ENCODE data around the gene TNFRSF18.

Gene TNFRSF18

DNA sequence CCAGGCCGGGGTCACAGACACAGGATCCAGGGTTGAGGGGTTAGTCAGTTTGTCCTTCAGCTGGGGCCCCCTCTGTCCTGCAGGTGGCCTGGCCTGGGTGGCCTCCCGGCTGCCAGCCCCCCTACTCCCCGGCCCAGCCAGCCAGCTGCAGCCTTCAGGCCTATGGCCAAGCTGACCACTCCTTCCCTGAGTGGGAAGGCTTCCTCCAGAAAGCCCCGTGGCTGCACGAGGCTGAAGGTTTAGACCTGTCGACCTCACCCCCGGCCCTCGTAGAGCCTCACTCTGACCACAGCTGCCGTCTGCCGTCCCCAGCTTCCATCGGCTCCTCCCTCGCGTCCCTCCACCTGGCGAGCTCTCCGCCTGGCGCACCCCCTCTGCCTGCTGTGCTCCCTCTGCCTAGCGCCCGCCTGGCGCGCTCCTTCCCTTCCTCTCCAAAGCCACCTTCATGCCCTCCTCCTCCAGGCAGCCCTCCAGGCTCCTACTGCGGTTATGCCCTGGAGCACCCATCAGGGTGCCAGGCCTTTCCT is 23.1 kb downstream of the TNFRSF18 start:
- TF ChIP-seq EZH2 (optimal IDR thresholded peaks at IDR 0.05; ENCODE audit: low read depth, low read length) (no peak), EZH2phosphoT487 (IDR thresholded peaks at IDR 0.05; ENCODE audit: low read length) (no peak)
- TF ChIP-seq, protein P1, sequence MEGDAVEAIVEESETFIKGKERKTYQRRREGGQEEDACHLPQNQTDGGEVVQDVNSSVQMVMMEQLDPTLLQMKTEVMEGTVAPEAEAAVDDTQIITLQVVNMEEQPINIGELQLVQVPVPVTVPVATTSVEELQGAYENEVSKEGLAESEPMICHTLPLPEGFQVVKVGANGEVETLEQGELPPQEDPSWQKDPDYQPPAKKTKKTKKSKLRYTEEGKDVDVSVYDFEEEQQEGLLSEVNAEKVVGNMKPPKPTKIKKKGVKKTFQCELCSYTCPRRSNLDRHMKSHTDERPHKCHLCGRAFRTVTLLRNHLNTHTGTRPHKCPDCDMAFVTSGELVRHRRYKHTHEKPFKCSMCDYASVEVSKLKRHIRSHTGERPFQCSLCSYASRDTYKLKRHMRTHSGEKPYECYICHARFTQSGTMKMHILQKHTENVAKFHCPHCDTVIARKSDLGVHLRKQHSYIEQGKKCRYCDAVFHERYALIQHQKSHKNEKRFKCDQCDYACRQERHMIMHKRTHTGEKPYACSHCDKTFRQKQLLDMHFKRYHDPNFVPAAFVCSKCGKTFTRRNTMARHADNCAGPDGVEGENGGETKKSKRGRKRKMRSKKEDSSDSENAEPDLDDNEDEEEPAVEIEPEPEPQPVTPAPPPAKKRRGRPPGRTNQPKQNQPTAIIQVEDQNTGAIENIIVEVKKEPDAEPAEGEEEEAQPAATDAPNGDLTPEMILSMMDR (IDR thresholded peaks at IDR 0.05; ENCODE audit: low read length), result no peak
- no peak for DNase-seq

DNA sequence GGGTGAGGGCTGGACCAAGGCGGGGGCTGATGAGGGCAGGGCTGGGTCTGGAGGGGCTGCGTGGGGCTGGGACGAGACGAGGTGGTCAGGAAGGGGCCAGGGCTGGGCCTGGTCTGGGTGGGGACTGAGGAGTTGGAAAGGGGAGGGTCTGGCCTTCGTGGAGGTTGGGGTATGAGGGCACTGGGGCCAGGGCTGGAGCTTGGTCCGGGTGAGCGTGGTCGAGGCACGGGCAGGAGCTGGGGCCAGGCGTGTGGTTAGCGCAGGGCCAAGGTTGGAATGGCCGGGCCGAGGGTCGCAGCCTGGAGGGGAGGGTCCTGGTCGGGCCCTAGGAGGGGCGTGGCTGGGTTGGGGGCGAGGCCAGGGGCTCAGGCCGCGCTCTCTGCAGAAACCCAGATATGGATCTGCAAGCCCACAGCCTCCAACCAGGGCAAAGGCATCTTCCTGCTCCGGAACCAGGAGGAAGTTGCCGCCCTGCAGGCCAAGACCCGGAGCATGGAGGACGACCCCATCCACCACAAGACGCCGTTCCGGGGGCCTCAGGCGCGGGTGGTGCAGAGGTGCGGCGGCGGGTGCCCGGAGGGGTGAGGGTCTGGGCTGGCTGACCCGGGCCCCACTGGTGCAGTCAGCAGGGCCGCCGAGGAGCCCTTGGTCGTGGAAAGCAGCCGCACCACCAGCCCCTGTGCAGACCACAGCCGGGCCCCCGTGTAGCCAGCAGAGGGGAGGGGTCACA is 23.7 kb downstream of the TNFRSF18 start:
- no peak overlapping the region for H3K27ac ChIP-seq (ENCODE audit: low read length)
- peaks cover 91% of the 10 kb centered on the region for H3K27me3 ChIP-seq (replicated peaks; ENCODE audit: insufficient read depth, low read length)
- H3K79me2 ChIP-seq (ENCODE audit: low read length), result no peaks in the 10 kb centered on the region
- H3K9ac ChIP-seq (ENCODE audit: low read length), result no peak overlapping the region
- H3K4me3 ChIP-seq (ENCODE audit: low read length), result no peak overlapping the region
- H3K4me2 ChIP-seq (ENCODE audit: low read depth, low read length), result no peak overlapping the region
- H4K20me1 ChIP-seq (ENCODE audit: insufficient read depth, low read length), result no peaks in the 10 kb centered on the region
- no peak overlapping the region for H2AFZ ChIP-seq (ENCODE audit: low read length)
- no peaks in the 10 kb centered on the region for H3F3A ChIP-seq (ENCODE audit: insufficient read depth, low read length)
- H3K36me3 ChIP-seq (replicated peaks; ENCODE audit: insufficient read depth, low read length), result no peaks in the 10 kb centered on the region
- TF ChIP-seq, protein P1 (IDR thresholded peaks at IDR 0.05; ENCODE audit: low read length), result no peak
- TF ChIP-seq EZH2 (optimal IDR thresholded peaks at IDR 0.05; ENCODE audit: low read depth, low read length) (no peak), EZH2phosphoT487 (IDR thresholded peaks at IDR 0.05; ENCODE audit: low read length) (no peak)
- DNase-seq, result no peak
- H3K4me1 ChIP-seq (ENCODE audit: low read length), result no peaks in the 10 kb centered on the region
- no peaks in the 10 kb centered on the region for H3K9me2 ChIP-seq (replicated peaks; ENCODE audit: insufficient read depth, low read length)
- H3K9me3 ChIP-seq (replicated peaks; ENCODE audit: insufficient read depth, low read length), result no peaks in the 10 kb centered on the region

More for the DNA sequence above, 23.1 kb downstream of the TNFRSF18 start:
- Histone ChIP-seq H3K9ac (ENCODE audit: low read length) (no peak overlapping the region), H3F3A (ENCODE audit: insufficient read depth, low read length) (no peaks in the 10 kb centered on the region), H3K9me2 (replicated peaks; ENCODE audit: insufficient read depth, low read length) (no peaks in the 10 kb centered on the region), H2AFZ (ENCODE audit: low read length) (no peak overlapping the region), H3K27ac (ENCODE audit: low read length) (no peak overlapping the region), H3K36me3 (replicated peaks; ENCODE audit: insufficient read depth, low read length) (no peaks in the 10 kb centered on the region), H3K4me1 (ENCODE audit: low read length) (no peaks in the 10 kb centered on the region), H3K9me3 (replicated peaks; ENCODE audit: insufficient read depth, low read length) (no peaks in the 10 kb centered on the region), H3K79me2 (ENCODE audit: low read length) (no peaks in the 10 kb centered on the region), H3K4me2 (ENCODE audit: low read depth, low read length) (no peak overlapping the region), H3K27me3 (replicated peaks; ENCODE audit: insufficient read depth, low read length) (peaks cover 91% of the 10 kb centered on the region), H4K20me1 (ENCODE audit: insufficient read depth, low read length) (no peaks in the 10 kb centered on the region), H3K4me3 (ENCODE audit: low read length) (no peak overlapping the region)

DNA sequence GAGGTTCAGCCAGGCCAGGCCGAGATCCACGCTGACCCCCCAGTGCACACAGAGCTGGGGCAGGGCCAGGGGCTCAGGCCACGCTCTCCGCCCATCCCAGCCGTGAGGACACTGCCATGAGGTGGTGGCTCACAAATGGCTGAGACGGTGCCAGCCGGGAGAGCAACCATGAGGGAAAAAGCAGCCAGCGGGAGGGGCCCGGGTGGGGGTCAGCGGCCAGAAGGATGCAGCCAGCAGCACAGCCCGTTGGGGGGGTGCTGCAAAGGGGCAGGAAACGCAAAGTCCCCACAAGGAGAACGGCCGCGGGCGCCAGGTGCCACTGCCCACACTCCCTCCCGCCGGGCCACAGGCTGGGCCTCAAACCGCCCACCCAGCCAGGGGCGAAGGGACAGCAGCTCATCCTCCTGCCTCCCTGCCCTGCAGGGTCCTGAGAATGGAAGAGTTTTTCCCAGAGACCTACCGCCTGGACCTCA is 24.4 kb downstream of the TNFRSF18 start:
- no peaks in the 10 kb centered on the region for H3K79me2 ChIP-seq (ENCODE audit: low read length)
- no peak overlapping the region for H3K4me2 ChIP-seq (ENCODE audit: low read depth, low read length)
- H2AFZ ChIP-seq (ENCODE audit: low read length), result no peak overlapping the region
- DNase-seq, result no peak
- H3K27ac ChIP-seq (ENCODE audit: low read length), result no peak overlapping the region
- H3K9ac ChIP-seq (ENCODE audit: low read length), result no peak overlapping the region
- TF ChIP-seq EZH2 (optimal IDR thresholded peaks at IDR 0.05; ENCODE audit: low read depth, low read length) (no peak), EZH2phosphoT487 (IDR thresholded peaks at IDR 0.05; ENCODE audit: low read length) (no peak)
- TF ChIP-seq, protein P1 (IDR thresholded peaks at IDR 0.05; ENCODE audit: low read length), result no peak
- H3F3A ChIP-seq (ENCODE audit: insufficient read depth, low read length), result no peaks in the 10 kb centered on the region
- H3K9me2 ChIP-seq (replicated peaks; ENCODE audit: insufficient read depth, low read length), result no peaks in the 10 kb centered on the region
- no peaks in the 10 kb centered on the region for H3K4me1 ChIP-seq (ENCODE audit: low read length)
- no peak overlapping the region for H3K4me3 ChIP-seq (ENCODE audit: low read length)
- no peaks in the 10 kb centered on the region for H3K36me3 ChIP-seq (replicated peaks; ENCODE audit: insufficient read depth, low read length)
- H4K20me1 ChIP-seq (ENCODE audit: insufficient read depth, low read length), result no peaks in the 10 kb centered on the region
- H3K9me3 ChIP-seq (replicated peaks; ENCODE audit: insufficient read depth, low read length), result no peaks in the 10 kb centered on the region
- peaks cover 92% of the 10 kb centered on the region for H3K27me3 ChIP-seq (replicated peaks; ENCODE audit: insufficient read depth, low read length)
